GM19452 (cell line): ENCODE measurements around the gene GNRH2.
"Not testable (repeated sequence)": the region's sequence is repeated elsewhere in the genome, so short reads cannot be mapped to it uniquely, and the experiment has no call there.

Source experiments
- ATAC-seq: cut with Tn5 transposase; IDR thresholded peaks from one replicate; pipeline ENCODE4 v1.9.1; 2021; ENCODE audit not compliant: unreplicated experiment

The GNRH2 gene

DNA sequence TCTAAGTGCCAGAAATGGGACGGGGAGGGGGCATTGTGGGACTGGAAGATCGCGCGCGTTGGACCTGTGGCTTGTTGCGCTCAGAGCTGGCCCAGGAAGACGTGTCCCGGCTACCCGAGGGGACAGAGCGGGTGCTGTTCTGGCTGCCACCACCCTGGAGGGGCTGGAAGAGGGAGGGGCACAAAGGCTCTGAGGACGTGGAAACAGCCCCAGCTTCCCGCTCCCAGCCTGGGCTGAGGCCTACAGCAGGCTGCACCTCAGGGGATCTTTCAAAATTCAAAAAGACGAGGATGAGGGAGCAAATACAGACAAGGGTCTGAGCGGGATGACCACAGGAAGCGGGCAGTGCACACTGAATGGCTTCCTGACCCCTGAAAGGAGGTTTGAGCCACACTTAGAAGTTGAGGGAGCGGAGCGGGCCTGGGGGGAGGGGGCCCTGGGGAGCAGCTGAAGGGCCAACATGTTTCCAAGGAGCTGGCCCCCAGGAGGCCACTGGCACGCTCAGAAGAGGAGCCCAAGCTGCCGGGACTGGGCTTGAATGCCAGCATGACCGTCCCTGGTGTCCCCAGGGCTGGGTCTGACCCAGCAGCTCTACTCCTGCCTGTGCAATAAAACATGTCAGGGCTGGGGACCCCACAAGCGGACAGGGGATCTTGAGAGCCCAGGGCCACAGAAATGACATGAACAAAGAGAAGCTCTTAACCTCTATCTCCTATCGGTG, 29.3 kb downstream of the GNRH2 start:
- no peak for ATAC-seq

DNA sequence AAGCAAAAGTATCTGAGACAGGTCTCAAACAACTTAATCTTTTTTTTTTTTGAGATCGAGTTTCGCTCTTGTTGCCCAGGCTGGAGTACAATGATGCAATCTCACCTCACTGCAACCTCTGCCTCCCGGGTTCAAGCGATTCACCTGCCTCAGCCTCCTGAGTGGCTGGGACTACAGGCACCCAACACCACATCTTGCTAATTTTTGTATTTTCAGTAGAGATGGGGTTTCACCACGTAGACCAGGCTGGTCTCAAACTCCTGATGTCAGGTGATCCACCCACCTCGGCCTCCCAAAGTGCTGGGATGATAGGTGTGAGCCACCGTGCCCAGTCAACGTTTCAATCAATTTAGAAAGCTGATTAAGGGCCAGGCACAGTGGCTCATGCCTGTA, 29.8 kb downstream of the GNRH2 start:
- not testable (repeated sequence) for ATAC-seq

DNA sequence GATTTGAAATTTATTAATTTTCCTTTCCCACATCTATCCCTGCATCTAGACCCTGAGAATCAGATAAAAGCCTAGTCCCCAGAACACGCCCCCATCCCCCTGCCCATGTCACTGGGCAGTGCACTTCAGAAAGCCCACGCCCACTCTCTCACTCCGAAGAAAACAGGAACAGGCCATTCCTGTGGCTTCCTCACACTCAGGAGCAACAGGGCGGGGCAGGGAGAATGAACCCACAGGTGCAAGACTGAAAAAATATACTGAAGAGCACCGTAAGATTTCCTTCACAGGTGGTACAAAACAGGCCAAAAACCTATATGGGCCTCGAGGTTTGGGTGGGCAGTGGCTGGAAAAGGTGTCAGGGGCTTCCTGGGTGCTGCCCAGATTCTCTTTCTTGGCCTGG, 31.4 kb downstream of the GNRH2 start:
- no peak for ATAC-seq

DNA sequence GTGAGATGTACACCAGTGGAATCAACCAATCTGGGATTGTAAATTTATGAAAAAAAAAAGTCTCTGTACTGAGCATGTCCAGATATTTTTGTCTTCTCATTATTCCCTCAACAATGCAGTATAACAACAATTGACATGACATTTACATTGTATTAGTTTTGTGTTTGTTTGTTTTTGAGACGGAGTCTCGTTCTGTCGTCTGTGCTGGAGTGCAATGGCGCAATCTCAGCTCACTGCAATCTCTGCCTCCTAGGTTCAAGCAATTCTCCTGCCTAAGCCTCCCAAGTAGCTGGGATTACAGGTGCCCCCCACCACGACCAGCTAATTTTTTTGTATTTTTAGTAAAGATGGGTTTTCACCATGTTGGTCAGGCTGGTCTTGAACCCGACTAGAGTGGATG, 31.9 kb downstream of the GNRH2 start:
- not testable (repeated sequence) for ATAC-seq

DNA sequence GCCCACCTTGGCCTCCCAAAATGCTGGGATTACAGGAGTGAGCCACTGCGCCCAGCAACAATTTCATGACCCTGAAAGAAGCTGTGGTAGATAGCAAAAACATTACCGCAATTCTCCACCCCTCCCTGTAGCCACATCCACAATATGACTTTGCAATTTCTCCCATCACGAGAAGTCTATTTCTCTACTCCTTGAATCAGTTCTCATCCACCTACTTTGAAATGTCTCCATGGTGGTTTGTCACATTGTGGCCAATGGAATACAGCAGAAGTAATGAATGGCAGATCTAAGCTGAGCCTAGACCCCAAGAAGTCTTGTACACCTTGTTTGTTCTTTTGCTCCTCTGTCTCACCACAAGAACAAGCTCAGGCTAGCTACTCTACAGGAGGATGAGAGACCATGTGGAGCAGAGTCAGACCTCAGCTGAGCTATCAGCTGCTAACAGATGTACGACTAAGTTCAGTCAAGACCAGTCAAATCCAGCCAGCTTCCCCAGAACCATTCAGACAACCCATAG, 34.3 kb downstream of the GNRH2 start:
- no peak for ATAC-seq

DNA sequence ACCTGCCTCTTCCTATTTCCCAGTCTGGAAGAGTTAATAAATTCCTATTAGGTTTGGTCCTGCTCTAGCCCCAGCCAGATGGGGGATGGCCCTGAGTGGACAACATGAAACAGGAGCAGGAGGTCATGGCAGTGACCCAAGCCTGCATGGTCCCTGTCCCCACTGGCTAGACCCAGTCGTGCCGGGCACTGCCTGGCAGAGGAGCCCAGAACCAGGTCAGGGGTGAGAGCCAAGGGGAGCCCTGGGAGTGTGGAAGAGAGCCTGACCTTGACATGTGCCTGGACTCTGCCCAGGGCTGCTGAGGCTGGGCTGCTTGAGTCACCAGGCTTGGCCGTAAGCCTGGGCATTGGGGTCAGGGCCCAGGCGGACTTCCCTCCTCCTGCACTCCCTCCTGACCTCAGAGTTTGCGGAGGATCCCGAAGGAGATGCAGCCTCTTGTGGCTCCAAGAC, 37.5 kb downstream of the GNRH2 start:
- no peak for ATAC-seq

DNA sequence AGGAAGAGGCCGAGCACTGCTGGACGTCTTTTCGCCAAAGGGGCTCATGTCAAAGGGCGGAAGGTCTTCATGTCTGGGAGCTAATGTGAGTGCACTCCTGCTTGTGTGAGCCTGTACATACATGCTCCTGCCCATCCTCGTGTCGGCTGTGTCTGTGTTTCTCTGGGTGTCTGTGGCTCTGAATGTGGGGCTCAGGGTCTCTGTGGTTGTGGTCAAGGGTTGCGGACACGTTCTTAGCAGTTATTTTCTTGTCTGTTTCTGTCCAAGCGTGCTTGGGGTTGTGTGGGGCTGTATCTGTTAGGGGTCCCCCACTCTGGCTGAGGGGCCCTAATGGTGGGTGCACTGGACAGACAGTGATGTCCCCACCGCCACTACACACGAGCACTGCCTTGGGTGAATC, 38.2 kb downstream of the GNRH2 start:
- no peak for ATAC-seq

DNA sequence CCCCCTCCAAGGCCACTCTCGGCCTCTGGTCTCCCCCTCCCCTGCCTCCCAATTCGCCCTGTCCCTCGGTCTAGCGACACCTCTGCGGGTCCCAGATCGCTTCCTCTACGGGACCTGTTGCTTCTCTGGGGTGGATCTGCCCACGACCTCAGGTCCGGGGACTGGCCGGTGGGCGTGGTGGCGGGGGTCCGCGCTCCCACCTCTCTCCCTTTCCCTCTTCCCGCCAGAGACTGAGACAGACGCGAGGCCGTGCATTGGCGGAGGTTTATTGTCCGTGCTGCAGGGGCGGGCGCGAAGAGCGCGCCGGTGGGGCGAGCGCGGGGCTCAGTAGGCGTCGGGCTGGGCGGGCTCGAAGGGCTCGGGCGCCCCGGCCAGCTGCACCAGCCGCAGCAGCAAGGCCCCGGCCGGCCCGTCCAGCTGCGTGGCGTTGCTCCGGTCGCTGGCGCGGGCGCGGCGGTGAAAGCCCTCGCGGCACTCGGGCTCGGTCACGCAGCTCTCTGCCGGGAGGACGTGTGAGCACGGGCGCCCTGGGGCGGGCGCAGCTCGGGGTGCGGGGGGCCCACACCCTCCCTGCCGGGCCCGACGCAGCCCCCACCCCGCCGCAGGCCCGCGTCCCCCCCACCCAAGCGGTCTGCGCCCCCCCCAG, 39.0 kb downstream of the GNRH2 start:
- ATAC-seq, result no peak

DNA sequence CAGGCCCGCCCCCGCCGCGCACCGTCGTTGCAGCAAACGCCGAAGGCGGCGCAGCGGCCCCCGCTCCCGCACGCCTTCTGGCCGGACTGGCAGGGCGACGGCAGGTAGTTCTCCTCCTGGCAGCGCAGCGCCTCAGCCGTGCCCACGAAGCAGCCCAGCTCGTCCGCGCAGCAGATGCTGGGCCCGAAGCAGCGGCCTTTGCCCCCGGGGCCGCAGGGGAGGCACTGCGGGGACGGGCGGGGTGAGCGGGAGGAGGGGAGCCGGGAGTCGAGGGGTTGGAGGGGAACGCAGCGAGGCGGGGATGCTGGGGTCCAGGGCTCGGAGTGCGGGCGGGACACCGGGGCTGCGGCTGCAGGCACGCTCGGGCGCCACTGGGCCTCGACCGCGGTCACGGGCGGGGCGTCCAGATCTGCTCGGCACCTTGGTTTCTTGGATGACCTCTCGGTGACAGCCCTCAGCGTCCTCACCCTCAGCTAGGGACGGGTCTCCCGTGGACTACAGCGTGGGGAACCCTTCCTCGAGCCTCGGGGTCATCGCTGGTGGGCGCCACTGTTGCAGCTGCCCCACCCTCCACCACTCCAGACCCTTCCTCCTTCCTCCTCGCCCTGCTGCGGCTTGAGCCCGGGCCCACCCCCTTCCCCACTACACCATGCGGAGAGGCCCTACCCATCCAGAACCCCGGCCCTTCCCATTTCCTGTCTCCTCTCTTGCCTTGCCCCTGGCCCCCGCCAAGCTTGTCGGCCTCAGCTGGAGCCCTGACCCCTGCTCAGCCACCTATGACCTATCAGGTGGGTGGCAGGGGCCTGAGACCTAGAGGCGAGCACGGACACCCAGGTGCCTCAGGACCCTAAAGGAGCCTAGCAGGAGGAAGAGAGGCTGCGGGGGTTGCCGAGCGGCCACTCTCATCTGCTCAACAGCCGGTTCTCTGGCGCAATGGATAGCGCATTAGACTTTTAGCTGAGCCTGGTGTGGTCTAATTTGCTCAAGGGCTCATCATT, 39.8 kb downstream of the GNRH2 start:
- no peak for ATAC-seq

DNA sequence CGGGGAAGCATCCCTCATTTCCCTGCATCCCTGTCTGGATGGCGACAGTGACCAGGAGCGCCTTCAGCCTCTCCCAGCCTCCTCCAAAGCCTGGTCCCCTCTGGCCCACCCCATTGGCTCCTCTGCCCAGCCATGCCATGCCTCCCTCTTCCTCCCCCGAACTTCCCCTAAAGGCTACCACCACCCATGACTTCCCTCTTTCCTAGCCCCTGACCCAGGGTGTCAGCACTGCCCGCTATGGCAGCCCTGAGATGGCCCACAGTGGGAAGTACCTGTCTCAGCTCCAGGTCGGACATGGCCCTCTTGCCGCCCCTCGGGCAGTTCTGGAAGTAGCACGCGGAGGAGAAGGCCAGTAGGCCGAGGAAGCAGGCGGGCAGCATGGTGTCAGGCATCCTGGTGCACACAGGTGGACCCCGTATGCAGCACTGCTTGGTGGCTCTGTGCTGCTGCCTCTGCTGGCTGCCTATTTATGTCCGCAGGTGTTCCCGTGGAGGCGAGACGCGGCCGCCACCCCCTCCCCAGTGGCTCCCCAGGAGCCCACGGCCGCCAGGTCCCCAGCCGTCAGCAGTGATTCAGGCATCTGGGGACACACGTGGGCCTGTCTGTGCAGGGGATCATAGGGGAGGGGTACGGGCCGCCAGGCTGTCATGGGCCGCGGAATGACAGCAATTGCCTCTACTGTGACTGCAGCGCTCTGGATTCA, 41.0 kb downstream of the GNRH2 start, which contains the start of gene AVP:
Gene AVP (minus strand): TSS at position 442 of the 703 bp plus-strand sequence. CDS start 50 bp downstream, at position 392.
- no peak for ATAC-seq

DNA sequence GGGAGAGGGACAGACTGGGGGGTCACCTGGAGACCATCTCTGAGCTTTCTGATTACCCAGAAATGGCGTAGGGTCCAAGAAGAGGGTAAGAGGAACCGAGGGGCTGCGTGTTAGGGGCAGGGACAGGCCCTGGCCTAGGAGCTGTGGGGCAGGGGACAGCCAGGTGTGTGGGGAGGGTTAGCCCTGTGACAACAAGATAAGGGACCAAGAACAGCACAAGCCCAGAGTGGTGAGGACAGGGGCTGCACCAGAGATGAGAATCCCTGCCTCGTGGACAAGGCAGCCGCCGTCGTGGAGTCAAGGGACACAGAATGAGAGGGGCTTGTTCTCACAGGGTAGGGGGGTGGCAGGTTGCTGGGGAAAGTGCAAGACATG, 41.6 kb downstream of the GNRH2 start:
- ATAC-seq, result no peak

DNA sequence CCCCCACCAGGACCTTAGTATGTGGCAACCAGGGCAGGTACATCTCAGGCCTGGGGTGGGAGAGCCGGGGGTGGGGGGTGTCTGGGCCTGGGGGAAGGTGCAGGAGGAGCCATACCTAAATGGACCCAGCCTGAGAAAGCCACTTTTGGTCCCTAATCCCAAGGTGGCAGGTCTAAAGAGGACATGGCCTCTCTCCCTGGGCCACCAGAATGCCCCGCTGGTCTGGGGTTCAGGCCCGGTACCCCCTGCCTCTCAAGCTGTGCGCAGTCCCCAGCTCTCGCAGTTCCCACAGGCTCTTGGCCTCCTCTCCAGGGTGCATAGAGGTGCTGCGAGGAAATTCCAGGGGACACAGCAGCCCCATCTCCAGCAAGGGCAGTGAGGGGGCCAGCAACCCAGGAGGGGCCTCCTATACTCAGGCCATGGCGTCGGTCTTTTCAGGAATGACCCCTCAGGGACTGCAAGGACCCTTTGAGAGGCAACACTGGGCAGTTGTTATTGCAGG, 42.2 kb downstream of the GNRH2 start:
- no peak for ATAC-seq

DNA sequence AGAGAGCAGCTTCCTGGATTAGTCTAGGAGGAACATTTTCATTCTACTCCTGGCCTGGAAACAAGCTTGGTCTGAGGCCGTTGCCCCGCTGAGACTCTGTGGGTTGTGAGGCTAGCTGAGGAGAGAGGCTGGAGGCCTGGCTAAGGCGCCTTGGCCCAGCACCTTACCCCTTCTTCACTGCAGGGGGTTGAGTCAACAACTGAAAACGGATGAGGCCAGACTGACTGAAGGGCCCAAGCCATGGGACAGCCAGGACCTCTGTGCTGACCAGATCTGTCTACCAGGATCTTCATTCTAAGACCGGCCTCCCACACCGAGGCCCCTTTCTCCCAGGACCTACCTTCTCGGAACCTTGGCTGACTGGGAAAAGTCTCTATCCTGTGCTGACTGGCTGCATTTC, 44.6 kb downstream of the GNRH2 start:
- no peak for ATAC-seq

DNA sequence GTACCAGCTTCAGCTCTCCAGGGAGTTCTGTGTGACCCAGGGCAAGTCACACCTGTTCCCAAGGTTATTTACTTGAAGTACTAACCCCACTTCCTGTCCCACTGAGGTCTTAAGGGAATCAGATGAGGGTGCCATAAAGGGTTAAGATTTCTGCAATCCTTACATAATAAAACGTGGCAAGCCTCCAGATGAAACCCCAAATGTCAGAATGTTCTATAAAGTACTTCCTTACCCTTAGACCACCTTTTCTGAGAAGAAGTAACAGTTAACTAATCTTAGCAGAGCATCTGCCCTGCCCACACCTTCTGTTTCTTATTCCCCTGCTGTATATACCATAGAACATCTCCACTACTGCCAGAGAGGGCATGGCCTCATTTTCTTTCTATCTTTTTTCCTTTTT, 47.1 kb downstream of the GNRH2 start:
- ATAC-seq, result no peak

DNA sequence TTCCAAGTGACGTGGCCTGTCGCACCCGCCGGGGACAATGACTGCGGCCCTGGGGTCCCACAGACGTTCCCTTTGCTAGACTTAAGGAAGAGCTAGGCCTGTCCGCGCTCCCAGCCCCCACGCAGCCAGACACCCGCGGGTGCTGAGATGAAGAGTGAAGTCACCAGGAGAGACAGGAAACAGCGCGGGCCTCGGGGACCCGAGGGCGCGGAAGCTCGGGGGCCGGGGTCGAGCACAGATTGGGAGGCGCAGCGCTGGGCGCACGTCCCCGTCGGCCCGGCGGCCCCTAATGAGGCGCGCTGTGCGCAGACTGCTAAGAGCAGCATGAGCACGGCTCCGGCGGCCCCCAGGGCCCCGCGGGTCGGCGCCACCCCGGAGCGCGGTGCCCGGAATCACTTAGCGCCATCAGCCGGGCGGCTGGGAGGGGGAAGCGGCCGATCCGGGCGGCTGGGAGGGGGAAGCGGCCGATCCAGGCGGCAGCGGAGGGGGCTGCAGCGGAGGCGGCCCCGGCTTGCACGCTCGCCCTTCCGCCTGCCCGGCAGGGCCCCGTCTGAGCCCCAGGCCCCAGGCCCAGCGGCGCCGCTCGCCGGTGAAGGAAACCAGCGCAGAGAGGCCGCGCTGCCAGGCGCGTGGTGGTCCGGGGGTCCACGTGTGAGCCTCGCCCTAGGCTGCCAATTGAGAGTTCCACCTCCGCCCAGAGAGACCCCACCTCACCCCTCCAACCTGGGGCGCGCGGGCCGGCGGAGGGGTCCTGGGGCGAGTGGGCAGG, 49.4 kb downstream of the GNRH2 start:
- no peak for ATAC-seq

DNA sequence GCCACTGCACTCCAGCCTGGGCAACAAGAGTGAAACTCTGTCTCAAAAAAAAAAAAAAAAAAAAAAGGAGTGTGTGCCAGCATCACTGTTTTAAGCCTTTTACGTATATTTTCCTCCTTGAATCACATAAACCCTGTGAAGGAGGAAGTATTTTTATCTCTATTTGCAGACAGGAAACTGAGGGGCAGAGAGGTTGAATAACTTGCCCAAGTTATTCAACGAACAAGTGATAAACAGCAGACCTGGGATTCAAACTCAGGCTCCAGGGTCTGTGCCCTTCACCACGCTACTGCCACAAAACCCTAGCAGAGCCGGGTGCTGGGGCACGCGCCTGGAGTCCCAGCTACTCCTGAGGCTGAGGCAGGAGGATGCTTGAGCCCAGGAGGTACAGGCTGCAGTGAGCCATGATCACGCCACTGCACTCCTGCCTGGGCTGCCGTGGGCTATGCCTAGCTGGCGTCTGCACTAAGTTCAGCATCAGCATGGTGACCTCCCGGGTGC, 50.5 kb downstream of the GNRH2 start:
- no peak for ATAC-seq

DNA sequence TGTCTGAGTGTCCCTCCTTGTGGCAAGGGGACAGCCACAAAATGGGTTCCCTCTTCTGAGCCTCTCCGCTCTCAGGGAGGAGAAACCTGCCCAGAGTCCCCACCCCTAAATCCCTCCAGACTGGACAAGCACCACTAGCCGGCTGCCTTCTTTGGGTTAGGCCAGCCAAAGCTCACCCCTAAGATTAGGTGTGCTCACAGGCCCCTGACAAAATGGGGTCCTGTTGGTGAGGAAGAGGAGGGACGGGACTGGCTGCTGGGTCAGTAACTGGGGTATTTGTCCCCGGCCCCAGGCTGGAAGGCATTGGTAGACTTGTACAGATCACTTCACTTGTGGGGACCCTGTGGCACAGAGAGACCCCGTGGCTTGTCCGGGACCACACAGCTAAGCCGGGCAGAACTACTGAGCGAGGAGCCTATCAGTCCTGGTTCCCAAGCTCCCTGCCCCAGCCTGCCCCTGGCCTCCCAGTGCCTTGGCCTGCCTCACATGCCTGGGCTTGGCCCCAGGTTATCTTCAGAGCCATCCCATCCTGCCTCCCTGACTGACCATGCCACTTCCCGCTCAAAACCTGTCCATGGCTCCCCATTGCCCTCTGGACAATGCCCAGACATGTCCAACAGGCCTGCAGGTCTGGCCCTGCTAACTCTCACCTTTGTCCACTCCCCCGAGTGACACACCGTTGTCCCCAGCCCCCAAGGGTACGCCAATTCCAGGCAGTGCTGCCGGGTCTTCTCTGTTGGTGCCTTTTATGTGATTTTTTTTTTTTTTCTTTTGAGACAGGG, 51.6 kb downstream of the GNRH2 start:
- ATAC-seq, result no peak
